ENCODE measurements around the gene CDCA5.

- TF ChIP-seq CTCF (conservative IDR thresholded peaks at IDR 0.05; ENCODE audit: low read depth, low read length) = no peak
- no peak for TF ChIP-seq EZH2 (IDR thresholded peaks at IDR 0.05; ENCODE audit: low read length, unreplicated experiment)
These were observed 48.3 kb downstream of the CDCA5 start for GRCh38 chr11:65035579-65035978.
